ENCODE measurements around the gene CDC42EP5.
A peak's percentile ranks its signal among the peaks of the same experiment; 100 is the strongest.
"Not testable (repeated sequence)": the region's sequence is repeated elsewhere in the genome, so short reads cannot be mapped to it uniquely, and the experiment has no call there.

CDC42EP5 gene

GRCh38 chr19:54480051-54480450 lies 7.0 kb upstream of the CDC42EP5 start:
- no peak for TF ChIP-seq JUND (IDR thresholded peaks at IDR 0.05; ENCODE audit: low read depth)
- DNase-seq (ENCODE audit: low read depth in 1 of 2, low spot score in 1 of 2), result no peak
- in situ Hi-C loops (cut with HindIII; ENCODE audit: low pct_unique_long_range_greater_than_20kb, low sequenced_read_pairs), result no loop called here

- peak in 1 of 2 experiments; percentile 56 for DNase-seq (ENCODE audit: low read depth in 1 of 2, low spot score in 1 of 2)
- no peak for TF ChIP-seq JUND (IDR thresholded peaks at IDR 0.05; ENCODE audit: low read depth)
- in situ Hi-C loops (cut with HindIII; ENCODE audit: low pct_unique_long_range_greater_than_20kb, low sequenced_read_pairs), result no loop called here
Observed at GRCh38 chr19:54478677-54479266, 5.7 kb upstream of the CDC42EP5 start.

- in situ Hi-C loops (cut with HindIII; ENCODE audit: low pct_unique_long_range_greater_than_20kb, low sequenced_read_pairs), result no loop called here
- no peak for DNase-seq (ENCODE audit: low read depth in 1 of 2, low spot score in 1 of 2)
Observed at GRCh38 chr19:54477650-54478049, 4.6 kb upstream of the CDC42EP5 start.

DNA sequence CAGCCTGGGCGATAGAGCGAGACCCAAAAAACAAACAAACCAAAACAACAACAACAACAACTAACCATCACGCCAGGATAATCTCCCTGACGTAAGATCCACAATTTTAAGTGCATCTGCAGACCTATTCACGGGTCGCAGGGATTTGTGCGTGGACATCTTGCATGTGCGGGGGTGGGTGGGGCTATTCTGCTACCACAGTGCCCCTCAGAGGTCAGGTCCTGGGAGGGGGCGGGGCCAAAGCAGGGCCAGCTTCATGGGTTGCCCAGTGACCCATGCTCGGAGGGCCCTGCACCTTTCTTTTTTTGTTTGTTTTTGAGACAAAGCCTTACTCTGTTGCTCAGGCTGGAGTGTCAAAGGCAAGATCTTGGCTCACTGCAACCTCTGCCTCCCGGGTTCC lies 2.6 kb upstream of the CDC42EP5 start:
- DNase-seq (ENCODE audit: low read depth in 1 of 2, low spot score in 1 of 2), result no peak
- TF ChIP-seq JUND (IDR thresholded peaks at IDR 0.05; ENCODE audit: low read depth), result no peak
- in situ Hi-C loops (cut with HindIII; ENCODE audit: low pct_unique_long_range_greater_than_20kb, low sequenced_read_pairs), result no loop called here

More at GRCh38 chr19:54477650-54478049, 4.6 kb upstream of the CDC42EP5 start:
- no peak for TF ChIP-seq JUND (IDR thresholded peaks at IDR 0.05; ENCODE audit: low read depth)

GRCh38 chr19:54473892-54474372 lies 836 bp upstream of the CDC42EP5 start:
- in situ Hi-C loops (cut with HindIII; ENCODE audit: low pct_unique_long_range_greater_than_20kb, low sequenced_read_pairs), result no loop called here
- DNase-seq (ENCODE audit: low read depth in 1 of 2, low spot score in 1 of 2), result no peak
- no peak for TF ChIP-seq JUND (IDR thresholded peaks at IDR 0.05; ENCODE audit: low read depth)

DNA sequence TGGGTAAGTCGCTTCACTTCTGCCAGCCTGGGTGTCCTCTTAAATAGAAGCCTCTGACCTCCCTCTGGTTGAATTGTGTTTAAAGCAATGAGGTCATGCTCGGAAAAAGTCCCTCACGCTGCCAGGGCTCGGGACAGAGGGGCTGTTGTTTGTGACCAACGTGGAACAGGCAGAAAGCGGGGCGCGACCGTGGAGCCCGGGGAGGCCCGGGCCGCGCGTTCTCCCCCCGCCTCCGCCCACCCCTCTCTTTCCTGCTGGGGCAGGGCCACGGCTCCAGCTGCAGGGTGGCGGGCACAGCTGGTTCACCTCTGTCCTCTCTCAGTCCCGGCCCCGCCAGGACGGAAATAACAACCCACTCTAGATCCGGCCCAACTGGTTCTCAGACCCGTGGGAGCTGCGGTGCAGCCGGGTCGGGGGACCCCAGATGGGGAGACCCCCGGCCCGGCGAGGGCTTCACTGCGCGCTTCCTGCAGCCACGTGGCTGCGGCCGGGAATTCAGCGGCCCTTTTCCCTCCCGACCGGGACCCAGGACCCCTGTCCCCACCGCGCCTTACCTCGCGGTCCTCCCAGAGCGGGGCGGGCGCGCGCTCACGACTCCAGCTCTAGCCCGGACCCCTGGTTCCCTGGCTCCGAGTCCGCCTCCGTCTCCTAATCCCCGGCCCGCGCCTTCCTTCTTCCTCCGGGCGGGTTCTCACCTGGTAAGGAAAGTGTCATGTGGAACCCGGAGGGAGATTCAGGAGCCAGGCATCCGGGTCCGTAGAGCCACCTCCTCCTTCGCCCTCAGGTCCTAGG lies 1.9 kb downstream of the CDC42EP5 start:
- TF ChIP-seq JUND (IDR thresholded peaks at IDR 0.05; ENCODE audit: low read depth), result no peak
- peak; percentile 28 to 38 for DNase-seq (ENCODE audit: low read depth in 1 of 2, low spot score in 1 of 2)
- in situ Hi-C loops (cut with HindIII; ENCODE audit: low pct_unique_long_range_greater_than_20kb, low sequenced_read_pairs), result no loop called here

DNA sequence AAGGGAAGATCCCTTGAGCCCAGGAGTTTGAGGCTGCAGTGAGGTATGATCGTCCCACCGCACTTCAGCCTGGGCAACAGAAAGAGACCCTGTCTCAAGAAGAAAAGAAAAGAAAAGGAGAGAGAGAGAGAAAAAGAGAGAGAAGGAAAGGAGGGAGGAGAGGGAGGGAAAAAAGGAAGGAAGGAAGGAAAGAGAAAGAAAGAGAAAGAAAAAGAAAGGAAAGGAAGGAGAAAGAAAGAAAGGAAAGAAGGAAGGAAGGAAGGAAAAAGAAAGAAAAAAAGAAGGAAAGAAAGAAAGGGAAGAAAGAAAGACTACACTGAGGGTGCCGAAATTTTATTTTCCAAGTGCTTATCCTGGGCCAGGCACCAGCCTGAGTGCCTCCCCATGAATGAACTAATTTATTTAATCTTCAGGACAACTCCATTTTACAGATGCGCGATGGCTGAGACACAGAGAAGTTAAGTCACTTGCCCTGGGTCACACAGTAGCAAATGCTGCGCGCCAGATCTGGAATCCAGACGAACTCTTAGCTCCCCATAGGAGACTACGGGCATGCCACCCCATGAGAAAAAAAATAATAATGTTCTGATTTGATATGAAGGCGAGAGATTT lies 2.7 kb downstream of the CDC42EP5 start:
- in situ Hi-C loops (cut with HindIII; ENCODE audit: low pct_unique_long_range_greater_than_20kb, low sequenced_read_pairs), result no loop called here
- no peak for DNase-seq (ENCODE audit: low read depth in 1 of 2, low spot score in 1 of 2)
- TF ChIP-seq JUND (IDR thresholded peaks at IDR 0.05; ENCODE audit: low read depth), result no peak

DNA sequence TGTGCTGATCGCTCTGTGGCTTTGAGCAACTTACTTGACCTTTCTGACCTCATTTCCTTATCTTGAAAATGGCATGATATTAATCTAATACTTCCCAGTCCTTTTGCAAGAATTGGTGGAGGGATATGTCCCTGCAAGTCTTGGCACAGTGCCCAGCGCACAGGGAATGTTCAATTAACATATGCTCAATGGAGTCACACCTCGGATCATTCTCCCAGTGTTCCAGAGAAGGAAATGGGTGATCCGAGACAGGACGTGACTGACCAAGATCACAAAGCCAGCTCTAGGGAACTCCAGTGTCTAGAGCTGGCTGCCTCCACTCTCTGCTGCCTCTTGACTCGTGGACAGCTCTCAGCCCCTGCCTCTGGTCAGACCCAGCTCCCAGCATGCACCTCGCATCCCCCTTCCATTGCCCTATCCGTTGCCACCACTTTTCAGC lies 3.6 kb downstream of the CDC42EP5 start:
- in situ Hi-C loops (cut with HindIII; ENCODE audit: low pct_unique_long_range_greater_than_20kb, low sequenced_read_pairs), result no loop called here
- no peak for TF ChIP-seq JUND (IDR thresholded peaks at IDR 0.05; ENCODE audit: low read depth)
- DNase-seq (ENCODE audit: low read depth in 1 of 2, low spot score in 1 of 2), result no peak

DNA sequence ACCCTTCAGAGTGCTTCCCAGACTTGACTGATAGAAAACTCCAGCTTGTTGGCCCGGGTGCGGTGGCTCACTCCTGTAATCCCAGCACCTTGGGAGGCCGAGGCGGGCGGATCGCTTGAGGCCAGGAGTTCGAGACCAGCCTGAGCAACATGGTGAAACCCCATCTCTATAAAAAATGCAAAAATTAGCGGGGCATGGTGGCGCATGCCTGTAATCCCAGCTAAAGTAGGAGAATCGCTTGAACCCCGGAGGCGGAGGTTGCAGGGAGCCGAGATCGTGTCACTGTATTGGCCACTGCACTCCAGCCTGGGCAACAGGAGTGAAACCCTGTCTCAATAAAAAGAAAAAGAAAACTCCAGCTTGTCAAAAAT lies 7.0 kb downstream of the CDC42EP5 start:
- DNase-seq (ENCODE audit: low read depth in 1 of 2, low spot score in 1 of 2); in situ Hi-C loops (cut with HindIII; ENCODE audit: low pct_unique_long_range_greater_than_20kb, low sequenced_read_pairs): not testable (repeated sequence)

GRCh38 chr19:54465426-54466109 lies 7.5 kb downstream of the CDC42EP5 start:
- no peak for TF ChIP-seq JUND (IDR thresholded peaks at IDR 0.05; ENCODE audit: low read depth)
- in situ Hi-C loops (cut with HindIII; ENCODE audit: low pct_unique_long_range_greater_than_20kb, low sequenced_read_pairs), result no loop called here
- no peak for DNase-seq (ENCODE audit: low read depth in 1 of 2, low spot score in 1 of 2)

DNA sequence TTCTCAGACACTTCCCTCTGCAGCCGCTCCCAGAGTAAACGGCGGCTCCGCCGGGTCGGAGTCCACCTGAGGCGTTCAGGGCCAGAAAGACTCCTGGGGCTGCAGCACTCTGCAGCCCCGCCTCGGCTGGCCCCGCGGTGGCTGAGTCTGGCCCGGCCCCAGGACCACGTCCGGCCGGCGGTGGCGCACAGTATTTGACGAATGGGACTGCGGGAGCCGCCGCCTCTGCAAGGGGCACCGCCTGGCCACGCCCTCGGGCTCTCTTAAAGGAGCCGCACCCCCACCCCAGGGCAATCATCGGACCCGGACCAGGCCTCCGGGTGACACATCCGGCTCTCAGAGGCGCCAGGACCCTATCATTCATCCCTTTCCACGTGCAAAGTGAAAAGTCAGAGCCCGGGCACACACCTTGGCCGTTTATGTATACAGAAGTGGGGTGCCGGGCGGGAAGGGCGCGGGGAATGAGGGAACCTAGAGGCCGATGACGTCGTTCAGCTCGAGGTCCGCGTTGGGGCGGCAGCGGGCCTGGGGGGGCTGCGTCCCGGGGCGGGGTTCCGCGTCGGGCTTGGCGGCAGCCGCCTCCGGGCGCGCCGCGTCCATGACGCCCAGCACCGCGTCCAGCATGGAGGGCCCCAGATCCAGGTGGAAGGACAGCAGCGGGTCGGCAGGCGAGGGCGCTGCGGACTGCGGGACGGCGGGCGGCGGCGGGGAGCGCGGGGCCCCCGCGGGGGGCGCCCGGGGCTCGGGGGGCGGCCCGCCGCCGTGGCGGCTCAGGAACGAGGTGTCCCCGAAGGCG lies 8.3 kb downstream of the CDC42EP5 start:
- no peak for TF ChIP-seq JUND (IDR thresholded peaks at IDR 0.05; ENCODE audit: low read depth)
- in situ Hi-C loops (cut with HindIII; ENCODE audit: low pct_unique_long_range_greater_than_20kb, low sequenced_read_pairs), result no loop called here
- DNase-seq (ENCODE audit: low read depth in 1 of 2, low spot score in 1 of 2), result peak; percentile 66 to 93

GRCh38 chr19:54464044-54464629 lies 9.0 kb downstream of the CDC42EP5 start:
- DNase-seq (ENCODE audit: low read depth in 1 of 2, low spot score in 1 of 2), result peak; percentile 66 to 99
- TF ChIP-seq JUND (IDR thresholded peaks at IDR 0.05; ENCODE audit: low read depth), result no peak
- in situ Hi-C loops (cut with HindIII; ENCODE audit: low pct_unique_long_range_greater_than_20kb, low sequenced_read_pairs), result no loop called here

Data from T47D (cell line).